Kidney (tissue), 14 donors: ENCODE measurements around the gene COP1. TPM values are rescaled to one million over a fixed set of nuclear protein-coding genes. Genes with fewer than 3 reads are reported as not detected.

Experiments used
- DNase-seq, 5 donors: peaks; one replicate each; pipeline ENCODE4 v3.0.0-alpha.2; 2013 to 2020
- FAIRE-seq: peaks from 2 replicates; lab custom pipeline; 2012; peaks lifted over from hg19 to GRCh38; lab: Jason Lieb, UNC
- H3K27ac ChIP-seq, 2 donors: one replicate each; pipeline ENCODE4 v1.7.0; 2013; ENCODE audit warnings: low read depth in 2 of 2, low read length in 2 of 2, inconsistent platforms in 1 of 2
- H3K27me3 ChIP-seq: one replicate; pipeline ENCODE4 v1.7.1; 2013; ENCODE audit warnings: low read length, inconsistent platforms; ENCODE audit not compliant: control insufficient read depth, insufficient read depth
- H3K36me3 ChIP-seq, 3 donors: one replicate each; pipeline versions ENCODE4 v1.7.0 to v1.7.1; 2013; ENCODE audit warnings: low read length in 3 of 3, control low read depth in 1 of 3, inconsistent platforms in 1 of 3; ENCODE audit not compliant: insufficient read depth in 3 of 3, control insufficient read depth in 2 of 3
- H3K4me1 ChIP-seq, 3 donors: one replicate each; pipeline versions ENCODE4 v1.7.0 to v1.7.1; 2013; ENCODE audit warnings: low read length in 3 of 3, inconsistent platforms in 1 of 3, low read depth in 1 of 3; ENCODE audit not compliant: control insufficient read depth in 2 of 3, insufficient read depth in 2 of 3
- H3K4me3 ChIP-seq, 3 donors: one replicate each; pipeline versions ENCODE4 v1.7.0 to v1.8.1; 2013; ENCODE audit warnings: low read length in 3 of 3, control low read depth in 1 of 3, inconsistent platforms in 1 of 3
- H3K9ac ChIP-seq, 3 donors: one replicate each; pipeline versions ENCODE4 v1.7.0 to v1.7.1; 2013; ENCODE audit warnings: low read length in 3 of 3, control low read depth in 1 of 3, inconsistent platforms in 1 of 3
- H3K9me3 ChIP-seq, 3 donors: one replicate each; pipeline versions ENCODE4 v1.7.0 to v1.7.1; 2013; ENCODE audit warnings: low read length in 3 of 3, control low read depth in 1 of 3, inconsistent platforms in 1 of 3; ENCODE audit not compliant: control insufficient read depth in 2 of 3, insufficient read depth in 1 of 3
- CTCF ChIP-seq: IDR thresholded peaks from 3 replicates; pipeline ENCODE4 v1.5.1; 2012; ENCODE audit warnings: mild to moderate bottlenecking, moderate library complexity, borderline replicate concordance; ENCODE audit not compliant: insufficient read depth; ENCODE audit errors: extremely low read depth
- intact Hi-C: fragments of 100-400 bp; cut with DNase I; formaldehyde crosslinking; loops from one replicate; pipeline ENCODE4 v1.11.1; 2022
- polyA plus RNA-seq: library from polyadenylated mRNA; stranded (reverse); fragments of 350-450 nt; fragmentation: Illumina TruSeq; extraction: RNeasy Lipid Tissue Mini Kit (QIAGEN cat#74804); gene quantifications from one replicate; pipeline ENCODE4 v1.2.3, GENCODE V29; 2014; ENCODE audit warnings: low read depth, low replicate concordance; ENCODE audit not compliant: insufficient read depth
- total RNA-seq: library from RNA; stranded (reverse); fragmentation: NEBNext Ultra II Directional; extraction: Animal tissue kit (Norgen Biotek cat#: 25700); gene quantifications from one replicate; pipeline ENCODE4 v1.2.1, GENCODE V29; 2021
- donor health status: control.
- donor health status: control.
- donor health status: control.
- donor health status: control.
- donor health status: control.
- donor health status: DM: yes; HTN: yes; CAD: no.
- donor health status: Normal renal cell carcinoma (clear cell type).

Gene COP1
- total and polyA plus RNA-seq, 2 donors from 2014 or later: 38.3 to 40.2 TPM

- H3K9ac ChIP-seq: no peak overlapping the region
- FAIRE-seq (no peak), DNase-seq (no peak)
- no peak overlapping the region for H3K4me3 ChIP-seq
- intact Hi-C loops: no loop called here
- no peaks in the 10 kb centered on the region for H3K36me3 ChIP-seq
- H3K27ac ChIP-seq: no peak overlapping the region
- H3K9me3 ChIP-seq: no peaks in the 10 kb centered on the region
- no peaks in the 10 kb centered on the region for H3K27me3 ChIP-seq
- peaks cover 4 to 18% (median 15%) of the 10 kb centered on the region in 3 donors for H3K4me1 ChIP-seq
- TF ChIP-seq CTCF: no peak
Measured at GRCh38 chr1:176203735-176204134, 3.4 kb downstream of the COP1 start.

- intact Hi-C loops: no loop called here
- Histone ChIP-seq H3K4me3 (no peak overlapping the region), H3K27ac (no peak overlapping the region), H3K4me1 (peaks cover 4 to 18% (median 13%) of the 10 kb centered on the region in 3 donors), H3K27me3 (no peaks in the 10 kb centered on the region), H3K9ac (no peak overlapping the region), H3K36me3 (no peaks in the 10 kb centered on the region), H3K9me3 (no peaks in the 10 kb centered on the region)
- FAIRE-seq (no peak), DNase-seq (no peak)
- no peak for TF ChIP-seq CTCF
Measured at GRCh38 chr1:176201568-176201967, 5.5 kb downstream of the COP1 start.

GRCh38 chr1:176199707-176200106 is 7.4 kb downstream of the COP1 start:
- H3K4me1 ChIP-seq: peaks cover 0 to 3% (median 3%) of the 10 kb centered on the region in 3 donors
- intact Hi-C loops: no loop called here

More at GRCh38 chr1:176199707-176200106, 7.4 kb downstream of the COP1 start:
- no peak overlapping the region for H3K27ac ChIP-seq
- no peak for DNase-seq
- no peaks in the 10 kb centered on the region for H3K27me3 ChIP-seq
- FAIRE-seq: no peak
- no peak overlapping the region for H3K4me3 ChIP-seq
- TF ChIP-seq CTCF: no peak
- no peak overlapping the region for H3K9ac ChIP-seq
- H3K36me3 ChIP-seq: no peaks in the 10 kb centered on the region
- no peaks in the 10 kb centered on the region for H3K9me3 ChIP-seq
